GM12892 (cell line): ENCODE data around the gene RRAGC.

Source experiments
- POLR2A ChIP-seq: IDR thresholded peaks from 2 replicates; pipeline ENCODE4 v1.6.1; 2011; ENCODE audit warnings: low read depth, low read length, control low read depth
- POLR2AphosphoS5 ChIP-seq: IDR thresholded peaks from 2 replicates; pipeline ENCODE4 v1.6.1; 2011; ENCODE audit warnings: low read depth, low read length, control low read depth
- TAF1 ChIP-seq: IDR thresholded peaks from 2 replicates; pipeline ENCODE4 v1.6.1; 2011; ENCODE audit warnings: low read depth, mild to moderate bottlenecking, control low read depth, low read length, borderline replicate concordance

- TF ChIP-seq TAF1 (no peak), POLR2AphosphoS5 (no peak), POLR2A (no peak)
These were observed 44.5 kb downstream of the RRAGC start for GRCh38 chr1:38814984-38815464.
